SU-DHL-6 (cell line): Measurements from ENCODE around the gene NCOR2.

Source experiments
- H2AFZ ChIP-seq: fragments of 200-600 bp; sonication (generic); 2 replicates; pipeline ENCODE4 v1.6.1; 2014; ENCODE audit warnings: low read depth, mild to moderate bottlenecking, moderate library complexity, mixed read lengths, antibody characterized with exemption, low read length; ENCODE audit not compliant: severe bottlenecking
- H3F3A ChIP-seq: fragments of 200-600 bp; shearing (Covaris generic); 2 replicates; pipeline ENCODE4 v1.6.0; 2016; ENCODE audit warnings: antibody characterized with exemption, mild to moderate bottlenecking; ENCODE audit not compliant: insufficient read depth
- H3K27ac ChIP-seq: fragments of 200-600 bp; sonication (generic); 2 replicates; pipeline ENCODE4 v1.5.1; 2016; ENCODE audit warnings: low read depth, mild to moderate bottlenecking, low read length, moderate library complexity, mixed read lengths
- H3K27me3 ChIP-seq: fragments of 200-600 bp; sonication (generic), shearing (Covaris generic); 2 replicates; pipeline ENCODE4 v1.6.0; 2014; ENCODE audit warnings: mild to moderate bottlenecking, low read length
- H3K36me3 ChIP-seq: fragments of 200-600 bp; sonication (generic); 2 replicates; pipeline ENCODE4 v1.6.1; 2014; ENCODE audit warnings: mild to moderate bottlenecking, low read length, mixed read lengths
- H3K4me2 ChIP-seq: fragments of 300-600, 200-600 bp; shearing (Covaris generic), sonication (generic); 2 replicates; pipeline ENCODE4 v1.6.0; 2014; ENCODE audit warnings: low read length, low read depth, mild to moderate bottlenecking; ENCODE audit not compliant: poor library complexity, severe bottlenecking
- H3K4me3 ChIP-seq: fragments of 200-600 bp; sonication (generic); 2 replicates; pipeline ENCODE4 v1.5.1; 2014; ENCODE audit warnings: antibody characterized with exemption, low read length, mild to moderate bottlenecking, mixed read lengths; ENCODE audit not compliant: insufficient read depth, poor library complexity, severe bottlenecking
- H3K79me2 ChIP-seq: fragments of 200-600 bp; sonication (generic); 2 replicates; pipeline ENCODE4 v1.6.1; 2014; ENCODE audit warnings: mild to moderate bottlenecking, low read length, moderate library complexity; ENCODE audit not compliant: insufficient read depth
- H3K9ac ChIP-seq: fragments of 200-600 bp; sonication (generic); 2 replicates; pipeline ENCODE4 v1.7.0; 2014; ENCODE audit warnings: mild to moderate bottlenecking, low read length
- H3K9me2 ChIP-seq: fragments of 200-600 bp; sonication (generic); replicated peaks from 2 replicates; pipeline ENCODE4 v1.6.1; 2014; ENCODE audit warnings: low read length; ENCODE audit not compliant: insufficient read depth
- H3K9me3 ChIP-seq: fragments of 200-600 bp; sonication (generic); 2 replicates; pipeline ENCODE4 v1.6.1; 2014; ENCODE audit warnings: low read length, mixed read lengths; ENCODE audit not compliant: insufficient read depth
- H4K20me1 ChIP-seq: fragments of 200-600 bp; sonication (generic); 2 replicates; pipeline ENCODE4 v1.6.1; 2014; ENCODE audit warnings: low read depth, mild to moderate bottlenecking, antibody characterized with exemption, low read length, moderate library complexity, mixed read lengths
- CTCF ChIP-seq: fragments of 200-600 bp; sonication (generic); IDR thresholded peaks from one replicate; pipeline ENCODE4 v1.5.1; 2017; ENCODE audit warnings: antibody characterized with exemption, mild to moderate bottlenecking, low read length, moderate library complexity; ENCODE audit not compliant: insufficient read depth, poor library complexity, severe bottlenecking
- EZH2phosphoT487 ChIP-seq: fragments of 200-600 bp; sonication (generic), shearing (Covaris generic); conservative IDR thresholded peaks from 2 replicates; pipeline ENCODE4 v1.6.1; 2018; ENCODE audit warnings: mild to moderate bottlenecking, antibody characterized with exemption, low read length, moderate library complexity, mixed read lengths

Gene NCOR2

GRCh38 chr12:124531906-124532305 is 35.5 kb downstream of the NCOR2 start:
- Histone ChIP-seq H3K79me2 (peaks cover 31% of the 10 kb centered on the region), H3K9me2 (no peaks in the 10 kb centered on the region), H3K4me3 (no peak overlapping the region), H3K27ac (no peak overlapping the region), H3K9ac (no peak overlapping the region), H4K20me1 (peaks cover 2% of the 10 kb centered on the region; the same call in 1 of the 2 replicates), H3K9me3 (no peaks in the 10 kb centered on the region), H3K27me3 (no peaks in the 10 kb centered on the region), H2AFZ (no peak overlapping the region), H3F3A (no peaks in the 10 kb centered on the region), H3K4me2 (no peak overlapping the region), H3K36me3 (no peaks in the 10 kb centered on the region)
- TF ChIP-seq CTCF (no peak), EZH2phosphoT487 (no peak)

GRCh38 chr12:124531281-124531745 is 36.1 kb downstream of the NCOR2 start:
- no peaks in the 10 kb centered on the region for H3F3A ChIP-seq
- no peaks in the 10 kb centered on the region for H3K9me2 ChIP-seq
- no peak overlapping the region for H3K4me3 ChIP-seq
- TF ChIP-seq CTCF (no peak), EZH2phosphoT487 (no peak)
- H3K4me2 ChIP-seq, result no peak overlapping the region
- H2AFZ ChIP-seq, result no peak overlapping the region
- H3K36me3 ChIP-seq, result no peaks in the 10 kb centered on the region
- H3K27me3 ChIP-seq, result no peaks in the 10 kb centered on the region
- H3K9ac ChIP-seq, result no peak overlapping the region
- no peaks in the 10 kb centered on the region; the same call in 1 of the 2 replicates for H4K20me1 ChIP-seq
- H3K9me3 ChIP-seq, result no peaks in the 10 kb centered on the region
- H3K27ac ChIP-seq, result no peak overlapping the region
- peaks cover 25% of the 10 kb centered on the region for H3K79me2 ChIP-seq

DNA sequence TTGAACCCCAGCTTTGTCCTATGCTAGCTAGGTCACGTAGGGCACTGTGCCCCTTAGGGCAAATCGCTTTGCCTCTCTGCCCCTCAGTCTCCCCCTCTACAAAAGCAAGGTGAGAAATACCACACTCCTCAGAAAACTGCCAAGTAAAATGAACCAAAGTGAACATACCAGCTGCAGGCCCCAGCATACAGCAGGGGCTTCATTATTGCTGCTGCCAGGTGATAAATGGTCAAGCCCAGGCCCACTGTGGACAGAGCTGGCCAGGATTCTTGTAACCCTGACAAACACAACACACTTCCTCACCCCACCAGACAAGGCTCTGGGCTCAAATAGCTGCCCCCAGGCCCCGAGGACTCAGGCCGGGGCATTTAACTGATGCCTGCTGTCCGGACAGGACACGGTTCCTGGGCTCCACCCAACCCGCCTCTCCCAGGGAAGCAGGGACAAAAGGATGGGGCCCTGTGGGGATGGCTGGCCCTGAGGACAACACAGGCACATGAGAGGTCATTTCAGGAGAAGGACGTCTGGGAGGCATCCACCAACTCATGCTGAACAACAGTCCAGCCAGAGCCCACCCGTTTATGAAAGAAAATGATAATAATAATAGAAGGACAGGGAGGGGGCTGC is 36.7 kb downstream of the NCOR2 start:
- TF ChIP-seq CTCF (no peak), EZH2phosphoT487 (no peak)
- Histone ChIP-seq H3K9ac (no peak overlapping the region), H3F3A (no peaks in the 10 kb centered on the region), H3K9me2 (no peaks in the 10 kb centered on the region), H3K79me2 (peaks cover 21% of the 10 kb centered on the region), H3K36me3 (no peaks in the 10 kb centered on the region), H3K27me3 (no peaks in the 10 kb centered on the region), H4K20me1 (no peaks in the 10 kb centered on the region; the same call in 1 of the 2 replicates), H3K4me3 (no peak overlapping the region), H3K27ac (no peak overlapping the region), H3K9me3 (no peaks in the 10 kb centered on the region), H2AFZ (no peak overlapping the region), H3K4me2 (no peak overlapping the region)
